Smooth muscle cell (in vitro differentiated cells): ENCODE data around the gene SS18L1. TPM values are rescaled to one million over a fixed set of nuclear protein-coding genes. Genes with fewer than 3 reads are reported as not detected.

ENCODE experiments used
- DNase-seq: peaks from one replicate; lab custom pipeline; 2025; ENCODE audit not compliant: unreplicated experiment; lab: John Stamatoyannopoulos, UW
- H2AFZ ChIP-seq: fragments of 200-600 bp; sonication (generic); 2 replicates; pipeline ENCODE4 v1.6.0; 2016; ENCODE audit warnings: antibody characterized with exemption, low read depth, mild to moderate bottlenecking
- H3F3A ChIP-seq: fragments of 200-600 bp; sonication (generic); 2 replicates; pipeline ENCODE4 v1.6.0; 2017; ENCODE audit warnings: antibody characterized with exemption, low read depth
- H3K27ac ChIP-seq: fragments of 200-600 bp; sonication (generic); 2 replicates; pipeline ENCODE4 v1.5.1; 2016; ENCODE audit warnings: low read depth, mild to moderate bottlenecking
- H3K27me3 ChIP-seq: fragments of 200-600 bp; sonication (generic); 2 replicates; pipeline ENCODE4 v1.6.1; 2016; ENCODE audit warnings: low read depth, mild to moderate bottlenecking
- H3K36me3 ChIP-seq: fragments of 200-600 bp; sonication (generic); 2 replicates; pipeline ENCODE4 v1.5.1; 2016; ENCODE audit warnings: low read depth
- H3K4me1 ChIP-seq: fragments of 200-600 bp; sonication (generic); 2 replicates; pipeline ENCODE4 v1.5.1; 2016; ENCODE audit warnings: low read depth
- H3K4me2 ChIP-seq: fragments of 200-600 bp; sonication (generic); 2 replicates; pipeline ENCODE4 v1.6.0; 2016; ENCODE audit warnings: mild to moderate bottlenecking
- H3K4me3 ChIP-seq: fragments of 200-600 bp; sonication (generic); 2 replicates; pipeline ENCODE4 v1.5.1; 2016; ENCODE audit warnings: mild to moderate bottlenecking
- H3K79me2 ChIP-seq: fragments of 200-600 bp; sonication (generic); 2 replicates; pipeline ENCODE4 v1.6.0; 2016; ENCODE audit warnings: low read depth, mild to moderate bottlenecking
- H3K9ac ChIP-seq: fragments of 200-600 bp; sonication (generic); 2 replicates; pipeline ENCODE4 v1.6.0; 2016; ENCODE audit warnings: low read depth
- H3K9me3 ChIP-seq: fragments of 200-600 bp; sonication (generic); replicated peaks from 2 replicates; pipeline ENCODE4 v1.5.1; 2016; ENCODE audit warnings: low read depth
- H4K20me1 ChIP-seq: fragments of 200-600 bp; sonication (generic); 2 replicates; pipeline ENCODE4 v1.6.0; 2016; ENCODE audit warnings: low read depth
- CTCF ChIP-seq: fragments of 200-600 bp; sonication (generic); IDR thresholded peaks from 2 replicates; pipeline ENCODE4 v1.5.1; 2017; ENCODE audit warnings: borderline replicate concordance, mild to moderate bottlenecking, antibody characterized with exemption; ENCODE audit not compliant: insufficient read depth, poor library complexity, severe bottlenecking
- WGBS: methylation state at CpG from one replicate; pipeline ENCODE4 v1.1.7; 2016; ENCODE audit warnings: low lambda C conversion rate; 5-methylcytosine and 5-hydroxymethylcytosine counted together
- polyA plus RNA-seq: library from polyadenylated mRNA; unstranded; fragments of >200 nt; fragmentation: Nextera tagmentation; extraction: Ambion mirVana; gene quantifications from 2 replicates; pipeline ENCODE4 v1.2.1, GENCODE V29; 2016
- total RNA-seq: library from RNA; depleted of rRNA; stranded (reverse); fragments of >200 nt; gene quantifications from 2 replicates; pipeline ENCODE4 v1.2.3, GENCODE V29; 2014

SS18L1 gene
- total and polyA plus RNA-seq, 2 experiments from 2014 or later: 2.3 to 10.1 TPM

GRCh38 chr20:62116558-62117361, 26.8 kb upstream of the SS18L1 start:
- Histone ChIP-seq H3K27me3 (peaks cover 3% of the 10 kb centered on the region), H4K20me1 (no peaks in the 10 kb centered on the region), H3K4me1 (peaks cover 6% of the 10 kb centered on the region), H3K27ac (no peak overlapping the region), H3F3A (no peaks in the 10 kb centered on the region), H2AFZ (no peak overlapping the region), H3K4me3 (no peak overlapping the region), H3K79me2 (no peaks in the 10 kb centered on the region), H3K9me3 (no peaks in the 10 kb centered on the region), H3K9ac (no peak overlapping the region), H3K4me2 (no peak overlapping the region), H3K36me3 (no peaks in the 10 kb centered on the region)
- 94% methylated on average over 38 of the region's 38 CpGs for WGBS
- no peak for DNase-seq
- no peak for TF ChIP-seq CTCF

GRCh38 chr20:62117362-62117646, 26.3 kb upstream of the SS18L1 start:
- Histone ChIP-seq H2AFZ (no peak overlapping the region), H3F3A (no peaks in the 10 kb centered on the region), H3K4me1 (peaks cover 6% of the 10 kb centered on the region), H3K36me3 (no peaks in the 10 kb centered on the region), H4K20me1 (no peaks in the 10 kb centered on the region), H3K4me2 (no peak overlapping the region), H3K9me3 (no peaks in the 10 kb centered on the region), H3K27ac (no peak overlapping the region), H3K27me3 (peaks cover 3% of the 10 kb centered on the region), H3K4me3 (no peak overlapping the region), H3K9ac (no peak overlapping the region), H3K79me2 (no peaks in the 10 kb centered on the region)
- no peak for TF ChIP-seq CTCF
- no peak for DNase-seq
- 73% methylated on average over 9 of the region's 9 CpGs for WGBS

- TF ChIP-seq CTCF: no peak
- peaks cover 3% of the 10 kb centered on the region for H3K27me3 ChIP-seq
- H3K4me1 ChIP-seq: peaks cover 6% of the 10 kb centered on the region
- H2AFZ ChIP-seq: no peak overlapping the region
- no peaks in the 10 kb centered on the region for H3K9me3 ChIP-seq
- H4K20me1 ChIP-seq: no peaks in the 10 kb centered on the region
- H3K79me2 ChIP-seq: no peaks in the 10 kb centered on the region
- 77% methylated on average over 15 of the region's 15 CpGs for WGBS
- no peaks in the 10 kb centered on the region for H3K36me3 ChIP-seq
- no peak overlapping the region for H3K27ac ChIP-seq
- no peak for DNase-seq
- no peak overlapping the region for H3K9ac ChIP-seq
- no peaks in the 10 kb centered on the region for H3F3A ChIP-seq
- H3K4me2 ChIP-seq: no peak overlapping the region
- H3K4me3 ChIP-seq: no peak overlapping the region
Observed at GRCh38 chr20:62117658-62118057, 25.9 kb upstream of the SS18L1 start.
